Neural cell (in vitro differentiated cells): ENCODE data around the gene MAMLD1.

Experiments
- EP300 ChIP-seq: fragments of 450-650 bp; conservative IDR thresholded peaks from 2 replicates; pipeline ENCODE4 v1.6.1; 2014; ENCODE audit warnings: antibody characterized with exemption, mild to moderate bottlenecking, moderate library complexity; ENCODE audit not compliant: poor library complexity, severe bottlenecking
- EZH2 ChIP-seq: fragments of 200-600, 300-800 bp; shearing (Covaris generic), sonication (generic); IDR thresholded peaks from 2 replicates; pipeline ENCODE4 v1.6.1; 2014; ENCODE audit warnings: antibody characterized with exemption, low read length, borderline replicate concordance, mild to moderate bottlenecking; ENCODE audit not compliant: insufficient read depth, poor library complexity, severe bottlenecking
- POLR2AphosphoS5 ChIP-seq: IDR thresholded peaks from 2 replicates; pipeline ENCODE4 v1.6.1; 2012
- RAD21 ChIP-seq: fragments of 450-650 bp; conservative IDR thresholded peaks from 2 replicates; pipeline ENCODE4 v1.6.1; 2014; ENCODE audit warnings: antibody characterized with exemption, mild to moderate bottlenecking, moderate library complexity
- REST ChIP-seq: IDR thresholded peaks from 2 replicates; pipeline ENCODE4 v1.6.1; 2012; ENCODE audit warnings: borderline replicate concordance
- TAF1 ChIP-seq: IDR thresholded peaks from 2 replicates; pipeline ENCODE4 v1.6.1; 2012; ENCODE audit warnings: low read depth
- TF ChIP-seq, protein P1 (sequence below): fragments of 450-650 bp; IDR thresholded peaks from 2 replicates; pipeline ENCODE4 v1.5.1; 2014; ENCODE audit warnings: antibody characterized with exemption, mild to moderate bottlenecking, moderate library complexity; ENCODE audit not compliant: poor library complexity, severe bottlenecking

GRCh38 chrX:150352581-150352980, 10.5 kb upstream of the MAMLD1 start:
- TF ChIP-seq REST (no peak), EZH2 (no peak), RAD21 (no peak), POLR2AphosphoS5 (no peak), EP300 (no peak), TAF1 (no peak)
- TF ChIP-seq, protein P1, sequence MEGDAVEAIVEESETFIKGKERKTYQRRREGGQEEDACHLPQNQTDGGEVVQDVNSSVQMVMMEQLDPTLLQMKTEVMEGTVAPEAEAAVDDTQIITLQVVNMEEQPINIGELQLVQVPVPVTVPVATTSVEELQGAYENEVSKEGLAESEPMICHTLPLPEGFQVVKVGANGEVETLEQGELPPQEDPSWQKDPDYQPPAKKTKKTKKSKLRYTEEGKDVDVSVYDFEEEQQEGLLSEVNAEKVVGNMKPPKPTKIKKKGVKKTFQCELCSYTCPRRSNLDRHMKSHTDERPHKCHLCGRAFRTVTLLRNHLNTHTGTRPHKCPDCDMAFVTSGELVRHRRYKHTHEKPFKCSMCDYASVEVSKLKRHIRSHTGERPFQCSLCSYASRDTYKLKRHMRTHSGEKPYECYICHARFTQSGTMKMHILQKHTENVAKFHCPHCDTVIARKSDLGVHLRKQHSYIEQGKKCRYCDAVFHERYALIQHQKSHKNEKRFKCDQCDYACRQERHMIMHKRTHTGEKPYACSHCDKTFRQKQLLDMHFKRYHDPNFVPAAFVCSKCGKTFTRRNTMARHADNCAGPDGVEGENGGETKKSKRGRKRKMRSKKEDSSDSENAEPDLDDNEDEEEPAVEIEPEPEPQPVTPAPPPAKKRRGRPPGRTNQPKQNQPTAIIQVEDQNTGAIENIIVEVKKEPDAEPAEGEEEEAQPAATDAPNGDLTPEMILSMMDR = no peak
